Measurements from ENCODE around the gene PDSS2. TPM values are rescaled to one million over a fixed set of nuclear protein-coding genes. Genes with fewer than 3 reads are reported as not detected.

PDSS2 gene
- total and polyA plus RNA-seq, 4 donors, result 6.6 to 19.8 (median 15.6) TPM

- WGBS, 2 donors, result 95 to 97% methylated on average over 2 of the region's 2 CpGs
- Histone ChIP-seq H3K4me3 (no peak overlapping the region), H3K36me3 (ENCODE audit: control insufficient read depth in 4 of 4, insufficient read depth in 4 of 4, low read length in 4 of 4) (no peaks in the 10 kb centered on the region), H3K4me1 (ENCODE audit: control insufficient read depth in 5 of 5, insufficient read depth in 5 of 5, low read length in 5 of 5) (no peaks in the 10 kb centered on the region), H3K27me3 (ENCODE audit: control insufficient read depth in 3 of 3, insufficient read depth in 3 of 3, low read length in 2 of 3) (no peaks in the 10 kb centered on the region), H3K9me3 (ENCODE audit: control insufficient read depth in 4 of 4, insufficient read depth in 3 of 4, low read length in 3 of 4) (peaks cover 0 to 11% (median 1%) of the 10 kb centered on the region in 4 donors), H3K9ac (ENCODE audit: insufficient read depth in 1 of 2, low read length in 2 of 2) (no peak overlapping the region), H3K27ac (ENCODE audit: low read depth in 1 of 2, low read length in 1 of 2) (no peak overlapping the region)
- ATAC-seq (ENCODE audit: insufficient read depth, low FRiP score), result no peak
- DNase-seq, result no peak
- no peak for TF ChIP-seq CTCF (IDR thresholded peaks at IDR 0.05; ENCODE audit: control extremely low read depth, extremely low read depth)
Measured at GRCh38 chr6:107390056-107390455, 69.3 kb downstream of the PDSS2 start.

GRCh38 chr6:107386904-107387303, 72.5 kb downstream of the PDSS2 start:
- Histone ChIP-seq H3K9ac (ENCODE audit: insufficient read depth in 1 of 2, low read length in 2 of 2) (no peak overlapping the region), H3K36me3 (ENCODE audit: control insufficient read depth in 4 of 4, insufficient read depth in 4 of 4, low read length in 4 of 4) (no peaks in the 10 kb centered on the region), H3K4me1 (ENCODE audit: control insufficient read depth in 5 of 5, insufficient read depth in 5 of 5, low read length in 5 of 5) (no peaks in the 10 kb centered on the region), H3K27ac (ENCODE audit: low read depth in 1 of 2, low read length in 1 of 2) (no peak overlapping the region), H3K4me3 (no peak overlapping the region), H3K9me3 (ENCODE audit: control insufficient read depth in 4 of 4, insufficient read depth in 3 of 4, low read length in 3 of 4) (no peaks in the 10 kb centered on the region), H3K27me3 (ENCODE audit: control insufficient read depth in 3 of 3, insufficient read depth in 3 of 3, low read length in 2 of 3) (no peaks in the 10 kb centered on the region)
- 88 to 93% methylated on average over 2 of the region's 2 CpGs for WGBS, 2 donors
- no peak for ATAC-seq (ENCODE audit: insufficient read depth, low FRiP score)
- no peak for TF ChIP-seq CTCF (IDR thresholded peaks at IDR 0.05; ENCODE audit: control extremely low read depth, extremely low read depth)
- no peak for DNase-seq

GRCh38 chr6:107386340-107386739, 73.0 kb downstream of the PDSS2 start:
- Histone ChIP-seq H3K4me3 (no peak overlapping the region), H3K9me3 (ENCODE audit: control insufficient read depth in 4 of 4, insufficient read depth in 3 of 4, low read length in 3 of 4) (no peaks in the 10 kb centered on the region), H3K27me3 (ENCODE audit: control insufficient read depth in 3 of 3, insufficient read depth in 3 of 3, low read length in 2 of 3) (no peaks in the 10 kb centered on the region), H3K4me1 (ENCODE audit: control insufficient read depth in 5 of 5, insufficient read depth in 5 of 5, low read length in 5 of 5) (no peaks in the 10 kb centered on the region), H3K9ac (ENCODE audit: insufficient read depth in 1 of 2, low read length in 2 of 2) (no peak overlapping the region), H3K36me3 (ENCODE audit: control insufficient read depth in 4 of 4, insufficient read depth in 4 of 4, low read length in 4 of 4) (no peaks in the 10 kb centered on the region), H3K27ac (ENCODE audit: low read depth in 1 of 2, low read length in 1 of 2) (no peak overlapping the region)
- ATAC-seq (ENCODE audit: insufficient read depth, low FRiP score) (no peak), DNase-seq (peak in 1 of 3 donors; percentile 17)
- no peak for TF ChIP-seq CTCF (IDR thresholded peaks at IDR 0.05; ENCODE audit: control extremely low read depth, extremely low read depth)
- 69 to 81% methylated on average over 1 of the region's 1 CpG for WGBS, 2 donors

DNA sequence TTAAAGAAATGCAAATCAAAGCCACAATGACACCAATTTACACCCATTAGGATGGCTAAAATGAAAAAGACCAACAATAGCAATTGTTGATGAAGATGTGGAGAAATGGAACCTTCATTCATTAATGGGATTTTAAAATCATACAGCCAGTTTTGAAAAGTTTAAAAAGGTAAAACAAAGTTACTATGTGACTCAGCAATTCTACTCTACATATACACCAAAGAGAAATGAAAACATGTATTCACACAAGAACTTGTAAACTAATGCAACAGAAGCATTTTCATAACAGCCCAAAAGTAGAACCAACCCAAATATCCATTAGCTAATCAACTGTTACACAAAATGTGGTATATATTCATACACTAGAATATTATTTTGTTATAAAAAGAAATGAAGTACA, 75.7 kb downstream of the PDSS2 start:
- H3K9ac ChIP-seq (ENCODE audit: insufficient read depth in 1 of 2, low read length in 2 of 2), result no peak overlapping the region
- DNase-seq, result no peak
- no peak for ATAC-seq (ENCODE audit: insufficient read depth, low FRiP score)
- H3K36me3 ChIP-seq (ENCODE audit: control insufficient read depth in 4 of 4, insufficient read depth in 4 of 4, low read length in 4 of 4), result peaks cover 0 to 1% (median 0%) of the 10 kb centered on the region in 4 donors
- H3K27ac ChIP-seq (ENCODE audit: low read depth in 1 of 2, low read length in 1 of 2), result no peak overlapping the region
- TF ChIP-seq CTCF (IDR thresholded peaks at IDR 0.05; ENCODE audit: control extremely low read depth, extremely low read depth), result no peak
- H3K4me1 ChIP-seq (ENCODE audit: control insufficient read depth in 5 of 5, insufficient read depth in 5 of 5, low read length in 5 of 5), result peaks cover 0 to 3% (median 0%) of the 10 kb centered on the region in 5 donors
- H3K27me3 ChIP-seq (ENCODE audit: control insufficient read depth in 3 of 3, insufficient read depth in 3 of 3, low read length in 2 of 3), result no peaks in the 10 kb centered on the region
- no peak overlapping the region for H3K4me3 ChIP-seq
- peaks cover 0 to 3% (median under 1%) of the 10 kb centered on the region in 4 donors for H3K9me3 ChIP-seq (ENCODE audit: control insufficient read depth in 4 of 4, insufficient read depth in 3 of 4, low read length in 3 of 4)

All from lung (tissue), 12 donors.